COLO829 (cell line): Measurements from ENCODE around the gene UGDH.

Experiments used
- DNase-seq: peaks from one replicate; pipeline ENCODE4 v3.0.0; 2012; ENCODE audit warnings: low spot score

Gene UGDH

DNA sequence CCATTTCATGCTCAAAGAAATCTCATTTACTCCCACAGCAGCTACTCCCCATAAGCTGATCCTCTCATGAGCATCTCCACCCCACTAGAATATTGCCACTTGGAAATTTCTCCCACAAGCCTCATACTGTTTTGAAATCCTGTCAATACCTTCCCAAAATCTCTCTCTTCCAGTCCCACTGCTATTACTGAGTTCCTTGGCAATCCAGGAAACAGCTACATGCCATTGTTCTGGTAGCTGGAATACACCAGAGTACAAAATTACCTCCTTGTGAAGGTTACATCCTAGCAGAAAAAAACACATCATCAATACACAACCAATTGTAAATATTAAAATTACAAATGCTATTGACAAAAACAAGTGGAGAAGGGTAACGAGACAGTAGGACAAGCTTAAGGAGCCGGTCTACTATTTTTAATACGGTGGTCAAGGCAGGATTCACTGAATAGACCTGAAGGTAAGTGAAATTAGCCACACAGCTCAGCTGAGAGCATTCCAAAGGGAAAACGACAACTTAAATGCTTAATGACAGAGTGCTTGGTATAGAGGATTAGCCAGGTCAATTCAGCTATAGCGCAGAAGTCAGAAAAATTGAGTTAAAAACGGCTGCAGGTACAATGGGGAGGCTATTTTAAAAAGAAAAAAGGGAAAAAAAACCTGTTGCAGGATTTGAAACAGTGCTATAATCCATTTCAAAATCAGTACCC lies 74.9 kb downstream of the UGDH start:
- no peak for DNase-seq

DNA sequence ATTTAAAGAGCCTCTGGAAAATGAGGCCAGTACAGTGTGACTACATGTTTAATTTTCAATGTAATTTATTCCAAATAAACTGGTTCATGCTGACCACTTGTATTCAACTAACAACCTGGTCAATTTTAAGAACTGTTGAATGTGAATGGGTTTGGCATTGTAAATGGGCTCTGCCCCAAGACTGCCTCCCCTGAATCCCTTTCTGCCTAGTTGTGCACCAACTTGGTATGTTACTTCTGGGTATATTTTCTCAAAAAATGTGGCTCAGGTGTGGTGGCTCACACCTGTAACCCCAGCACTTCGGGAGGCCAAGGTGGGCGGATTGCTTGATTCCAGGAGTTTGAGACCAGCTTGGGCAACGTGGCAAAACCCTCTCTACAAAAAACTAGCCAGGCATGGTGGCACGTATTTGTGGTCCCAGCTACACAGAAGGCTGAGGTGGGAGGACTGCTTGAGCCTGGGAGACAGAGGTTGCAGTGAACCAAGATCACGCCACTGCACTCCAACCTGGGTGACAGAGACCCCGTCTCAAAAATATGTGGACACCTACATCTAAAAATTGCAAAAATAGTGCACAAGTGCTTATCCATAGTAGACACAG lies 75.7 kb downstream of the UGDH start:
- no peak for DNase-seq

GRCh38 chr4:39450618-39451017 lies 76.6 kb downstream of the UGDH start:
- DNase-seq, result no peak
